A549 (cell line): ENCODE results near the gene MCU. TPM values are rescaled to one million over a fixed set of nuclear protein-coding genes. Genes with fewer than 3 reads are reported as not detected.

Experiments
- ATAC-seq, 2 experiments: fragments of 200-7000 bp in 1 of 2; fragments of >200 bp in 1 of 2; cut with Nextera tagmentation in 1 of 2; cut with Tn5 transposase in 1 of 2; 3 replicates each; pipeline versions ENCODE4 v1.8.0 to v1.9.1; 2018 to 2020; ENCODE audit warnings: mild to moderate bottlenecking in 1 of 2, moderate library complexity in 1 of 2
- CTCF ChIA-PET: fragments of 300-600 bp; sonication (Branson Sonifier 250); formaldehyde crosslinking; extraction: SDS; loops from one replicate; lab custom pipeline; 2021; ENCODE audit warnings: antibody characterized with exemption, inconsistent platforms; lab: Yijun Ruan, JAX
- POLR2A ChIA-PET: fragments of 350-600 bp; formaldehyde crosslinking; extraction: SDS; loops from one replicate; lab custom pipeline; 2021; ENCODE audit warnings: antibody characterized with exemption, inconsistent platforms; lab: Yijun Ruan, JAX
- DNase-seq, 2 experiments: peaks; one replicate each; pipeline versions ENCODE4 v3.0.0 to v3.0.0-alpha.2; 2011 to 2016; ENCODE audit warnings: low read depth in 1 of 2, low spot score in 1 of 2
- FAIRE-seq: peaks from 2 replicates; lab custom pipeline; 2011; peaks lifted over from hg19 to GRCh38; lab: Jason Lieb, UNC
- H3K27ac ChIP-seq, 2 experiments: fragments of >200 bp; sonication (Bioruptor Twin); formaldehyde crosslinking; 3 replicates each; pipeline ENCODE4 v1.5.1; 2016 to 2017
- H3K4me1 ChIP-seq: fragments of >200 bp; sonication (Bioruptor Twin); formaldehyde crosslinking; 3 replicates; pipeline ENCODE4 v1.6.1; 2016
- H3K4me2 ChIP-seq: fragments of >200 bp; sonication (Bioruptor Twin); formaldehyde crosslinking; 3 replicates; pipeline ENCODE4 v1.6.1; 2016
- H3K4me3 ChIP-seq: fragments of >200 bp; sonication (Bioruptor Twin); formaldehyde crosslinking; 3 replicates; pipeline ENCODE4 v1.5.1; 2016
- H3K9me3 ChIP-seq: fragments of >200 bp; sonication (Bioruptor Twin); formaldehyde crosslinking; 3 replicates; pipeline ENCODE4 v1.6.1; 2016
- ATOH8 ChIP-seq: fragments of 250-450 bp; sonication (Bioruptor Pico); IDR thresholded peaks from 2 replicates; pipeline ENCODE4 v1.5.0; 2020; ENCODE audit warnings: low read depth, mild to moderate bottlenecking, moderate library complexity
- BCL3 ChIP-seq: fragments of >200 bp; sonication (Bioruptor Twin); formaldehyde crosslinking; IDR thresholded peaks from 3 replicates; pipeline ENCODE4 v1.6.1; 2016
- CBX2 ChIP-seq: fragments of 200-600 bp; sonication (generic); IDR thresholded peaks from 2 replicates; pipeline ENCODE4 v1.6.1; 2016; ENCODE audit warnings: low read depth, mild to moderate bottlenecking, borderline replicate concordance
- CHD2 ChIP-seq: fragments of 150-350 bp; IDR thresholded peaks from 2 replicates; pipeline ENCODE4 v1.6.1; 2014; ENCODE audit warnings: low read length; ENCODE audit not compliant: partially characterized antibody
- E2F6 ChIP-seq: IDR thresholded peaks from 2 replicates; pipeline ENCODE4 v1.6.1; 2012; ENCODE audit warnings: low read depth, borderline replicate concordance
- ESRRA ChIP-seq: fragments of 150-350 bp; IDR thresholded peaks from 2 replicates; pipeline ENCODE4 v1.6.1; 2014; ENCODE audit warnings: mild to moderate bottlenecking, low read length, borderline replicate concordance
- FOSB ChIP-seq: fragments of 250-450 bp; sonication (Bioruptor Pico); IDR thresholded peaks from 2 replicates; pipeline ENCODE4 v1.5.0; 2020; ENCODE audit warnings: mild to moderate bottlenecking, moderate library complexity
- FOSL2 ChIP-seq, 2 experiments: fragments of 450-650 bp in 1 of 2; fragments of >200 bp in 1 of 2; sonication (Bioruptor Twin) in 1 of 2; formaldehyde crosslinking; IDR thresholded peaks; 2 replicates each; pipeline versions ENCODE4 v1.5.0 to v1.6.1; 2016 to 2020; ENCODE audit warnings: mild to moderate bottlenecking in 1 of 2, moderate library complexity in 1 of 2
- GATA3 ChIP-seq: IDR thresholded peaks from 2 replicates; pipeline ENCODE4 v1.6.1; 2012; ENCODE audit warnings: borderline replicate concordance
- HEYL ChIP-seq: fragments of 250-450 bp; sonication (Bioruptor Pico); IDR thresholded peaks from 2 replicates; pipeline ENCODE4 v1.8.0; 2021; ENCODE audit warnings: mild to moderate bottlenecking, moderate library complexity
- HMGXB4 ChIP-seq: fragments of 250-450 bp; sonication (Bioruptor Pico); IDR thresholded peaks from 2 replicates; pipeline ENCODE4 v1.5.0; 2021; ENCODE audit warnings: mild to moderate bottlenecking, moderate library complexity, borderline replicate concordance
- JUN ChIP-seq, 2 experiments: fragments of >200 bp; sonication (Bioruptor Twin); formaldehyde crosslinking; IDR thresholded peaks; 2 replicates in 1 of 2; 3 replicates in 1 of 2; pipeline ENCODE4 v1.6.1; 2016 to 2017
- KDM5A ChIP-seq: fragments of 200-600 bp; sonication (generic); IDR thresholded peaks from 2 replicates; pipeline ENCODE4 v1.6.1; 2016; ENCODE audit warnings: antibody characterized with exemption, mild to moderate bottlenecking
- MAFK ChIP-seq: fragments of 450-650 bp; IDR thresholded peaks from 2 replicates; pipeline ENCODE4 v1.6.1; 2014; ENCODE audit not compliant: partially characterized antibody
- MAZ ChIP-seq: fragments of 150-350 bp; IDR thresholded peaks from 2 replicates; pipeline ENCODE4 v1.6.1; 2014; ENCODE audit warnings: antibody characterized with exemption, low read depth, low read length, borderline replicate concordance
- NFE2L2 ChIP-seq: fragments of 150-350 bp; conservative IDR thresholded peaks from 2 replicates; pipeline ENCODE4 v1.6.1; 2014; ENCODE audit warnings: low read length
- NPAS2 ChIP-seq: fragments of 250-450 bp; sonication (Bioruptor Pico); IDR thresholded peaks from 2 replicates; pipeline ENCODE4 v1.8.0; 2022; ENCODE audit warnings: mild to moderate bottlenecking, moderate library complexity, borderline replicate concordance
- NR3C1 ChIP-seq: fragments of >200 bp; sonication (Bioruptor Twin); formaldehyde crosslinking; IDR thresholded peaks from 3 replicates; pipeline ENCODE4 v1.6.1; 2017
- PHF8 ChIP-seq: fragments of 200-600 bp; sonication (generic); IDR thresholded peaks from 2 replicates; pipeline ENCODE4 v1.6.1; 2016; ENCODE audit warnings: low read depth, mild to moderate bottlenecking, antibody characterized with exemption, moderate library complexity, borderline replicate concordance
- RAD21 ChIP-seq, 2 experiments: fragments of >200 bp in 1 of 2; sonication (Bioruptor Twin) in 1 of 2; formaldehyde crosslinking in 1 of 2; IDR thresholded peaks in 1 of 2; conservative IDR thresholded peaks in 1 of 2; 2 replicates in 1 of 2; 3 replicates in 1 of 2; pipeline ENCODE4 v1.6.1; 2012 to 2018; ENCODE audit warnings: inconsistent platforms in 1 of 2
- RCOR1 ChIP-seq: fragments of 150-350 bp; IDR thresholded peaks from 2 replicates; pipeline ENCODE4 v1.6.1; 2014; ENCODE audit warnings: antibody characterized with exemption, low read length, low read depth
- RFX5 ChIP-seq: fragments of 450-650 bp; IDR thresholded peaks from 2 replicates; pipeline ENCODE4 v1.7.1; 2014; ENCODE audit warnings: antibody characterized with exemption, mild to moderate bottlenecking, moderate library complexity
- SMC3 ChIP-seq: fragments of >200 bp; sonication (Bioruptor Twin); formaldehyde crosslinking; IDR thresholded peaks from 3 replicates; pipeline ENCODE4 v1.6.1; 2018; ENCODE audit warnings: inconsistent platforms
- SREBF2 ChIP-seq: fragments of 450-650 bp; IDR thresholded peaks from 2 replicates; pipeline ENCODE4 v1.6.1; 2014; ENCODE audit warnings: mild to moderate bottlenecking, moderate library complexity
- TFCP2L1 ChIP-seq: fragments of 250-450 bp; sonication (Bioruptor Pico); IDR thresholded peaks from 2 replicates; pipeline ENCODE4 v1.5.0; 2021; ENCODE audit warnings: mild to moderate bottlenecking
- TP53 ChIP-seq: fragments of 250-450 bp; sonication (Bioruptor Pico); IDR thresholded peaks from 2 replicates; pipeline ENCODE4 v1.5.0; 2021; ENCODE audit warnings: mild to moderate bottlenecking, moderate library complexity
- ZSCAN20 ChIP-seq: fragments of 250-450 bp; sonication (Bioruptor Pico); IDR thresholded peaks from 2 replicates; pipeline ENCODE4 v1.8.0; 2022; ENCODE audit warnings: mild to moderate bottlenecking, moderate library complexity
- WGBS: methylation state at CpG from one replicate; pipeline ENCODE4 v1.1.6; 2017; ENCODE audit errors: missing lambda C conversion rate; 5-methylcytosine and 5-hydroxymethylcytosine counted together
- polyA plus RNA-seq, 4 experiments: library from polyadenylated mRNA; depleted of rRNA in 3 of 4; stranded (reverse); fragments of >200 nt; fragmentation: RNase III in 1 of 4; extraction: RNeasy Plus Mini Kit Qiagen cat#74134 plus additional on column Dnase treatment in 1 of 4; gene quantifications; 2 replicates in 3 of 4; 3 replicates in 1 of 4; pipeline ENCODE4 v1.2.3, GENCODE V29; 2011 to 2017
- TF ChIP-seq, protein P1 (sequence below): fragments of 200-600 bp; sonication (generic); IDR thresholded peaks from 2 replicates; pipeline ENCODE4 v1.6.1; 2016; ENCODE audit warnings: antibody characterized with exemption, mild to moderate bottlenecking, moderate library complexity

MCU gene
- polyA plus RNA-seq, 2 of the 4 experiments (the other 2 are of a cell fraction), result 44.0 to 221 TPM

GRCh38 chr10:72847681-72848080, 155.7 kb downstream of the MCU start:
- Histone ChIP-seq H3K4me1 (peaks cover 22% of the 10 kb centered on the region), H3K27ac (no peak overlapping the region), H3K4me2 (no peak overlapping the region), H3K4me3 (no peak overlapping the region), H3K9me3 (peaks cover 16% of the 10 kb centered on the region)
- 79% methylated on average over 2 of the region's 2 CpGs for WGBS
- TF ChIP-seq FOSB (no peak), HMGXB4 (CRISPR knock-in tag) (no peak), TP53 (CRISPR knock-in tag) (no peak), JUN (IDR thresholded peaks at IDR 0.05) (no peak), CHD2 (no peak), SMC3 (no peak), NR3C1 (no peak), RFX5 (no peak), GATA3 (no peak), TFCP2L1 (CRISPR knock-in tag) (no peak), ATOH8 (CRISPR knock-in tag) (no peak), E2F6 (no peak), FOSL2 (IDR thresholded peaks at IDR 0.05) (no peak), FOSL2 (CRISPR knock-in tag; IDR thresholded peaks at IDR 0.05) (no peak)
- no peak for ATAC-seq
- no peak for DNase-seq
- CTCF ChIA-PET, result no interaction called here
- POLR2A ChIA-PET, result no interaction called here
- no peak for FAIRE-seq

GRCh38 chr10:72850861-72851260, 158.9 kb downstream of the MCU start:
- H3K27ac ChIP-seq, result no peak overlapping the region
- peaks cover 15% of the 10 kb centered on the region for H3K4me1 ChIP-seq
- no peak overlapping the region for H3K4me2 ChIP-seq
- DNase-seq, result no peak
- peaks cover 20% of the 10 kb centered on the region for H3K9me3 ChIP-seq
- WGBS, result 92% methylated on average over 2 of the region's 2 CpGs
- ChIA-PET CTCF (interaction anchor here (0.8 to 1.4 kb wide), 5 partner anchors 12 to 157 kb away, joined by 3 to 5 read pairs (median 3); no protein-coding TSS in a partner anchor), POLR2A (no interaction called here)
- H3K4me3 ChIP-seq, result no peak overlapping the region
- FAIRE-seq, result no peak
- no peak for TF ChIP-seq HEYL (CRISPR knock-in tag)
- no peak for TF ChIP-seq SREBF2
- TF ChIP-seq JUN (IDR thresholded peaks at IDR 0.05), result no peak
- TF ChIP-seq BCL3, result no peak
- TF ChIP-seq NFE2L2, result no peak
- no peak for TF ChIP-seq TFCP2L1 (CRISPR knock-in tag)
- no peak for TF ChIP-seq MAZ
- TF ChIP-seq NPAS2 (CRISPR knock-in tag), result no peak
- no peak for TF ChIP-seq FOSB
- no peak for ATAC-seq

- 100% methylated on average over 1 of the region's 1 CpG for WGBS
- ATAC-seq, result no peak
- ChIA-PET POLR2A (no interaction called here), CTCF (interaction anchor here (0.6 to 1.9 kb wide), 3 partner anchors 13 to 1575 kb away, joined by 3 to 6 read pairs (median 3); no protein-coding TSS in a partner anchor)
- no peak for DNase-seq
- H3K27ac ChIP-seq, result no peak overlapping the region
- H3K4me3 ChIP-seq, result no peak overlapping the region
- H3K4me2 ChIP-seq, result no peak overlapping the region
- FAIRE-seq, result no peak
- peaks cover 9% of the 10 kb centered on the region; the same call in 2 of the 3 replicates for H3K4me1 ChIP-seq
- H3K9me3 ChIP-seq, result peaks cover 20% of the 10 kb centered on the region
- TF ChIP-seq KDM5A, result no peak
- TF ChIP-seq ESRRA, result no peak
- no peak for TF ChIP-seq SMC3
- TF ChIP-seq, protein P1, sequence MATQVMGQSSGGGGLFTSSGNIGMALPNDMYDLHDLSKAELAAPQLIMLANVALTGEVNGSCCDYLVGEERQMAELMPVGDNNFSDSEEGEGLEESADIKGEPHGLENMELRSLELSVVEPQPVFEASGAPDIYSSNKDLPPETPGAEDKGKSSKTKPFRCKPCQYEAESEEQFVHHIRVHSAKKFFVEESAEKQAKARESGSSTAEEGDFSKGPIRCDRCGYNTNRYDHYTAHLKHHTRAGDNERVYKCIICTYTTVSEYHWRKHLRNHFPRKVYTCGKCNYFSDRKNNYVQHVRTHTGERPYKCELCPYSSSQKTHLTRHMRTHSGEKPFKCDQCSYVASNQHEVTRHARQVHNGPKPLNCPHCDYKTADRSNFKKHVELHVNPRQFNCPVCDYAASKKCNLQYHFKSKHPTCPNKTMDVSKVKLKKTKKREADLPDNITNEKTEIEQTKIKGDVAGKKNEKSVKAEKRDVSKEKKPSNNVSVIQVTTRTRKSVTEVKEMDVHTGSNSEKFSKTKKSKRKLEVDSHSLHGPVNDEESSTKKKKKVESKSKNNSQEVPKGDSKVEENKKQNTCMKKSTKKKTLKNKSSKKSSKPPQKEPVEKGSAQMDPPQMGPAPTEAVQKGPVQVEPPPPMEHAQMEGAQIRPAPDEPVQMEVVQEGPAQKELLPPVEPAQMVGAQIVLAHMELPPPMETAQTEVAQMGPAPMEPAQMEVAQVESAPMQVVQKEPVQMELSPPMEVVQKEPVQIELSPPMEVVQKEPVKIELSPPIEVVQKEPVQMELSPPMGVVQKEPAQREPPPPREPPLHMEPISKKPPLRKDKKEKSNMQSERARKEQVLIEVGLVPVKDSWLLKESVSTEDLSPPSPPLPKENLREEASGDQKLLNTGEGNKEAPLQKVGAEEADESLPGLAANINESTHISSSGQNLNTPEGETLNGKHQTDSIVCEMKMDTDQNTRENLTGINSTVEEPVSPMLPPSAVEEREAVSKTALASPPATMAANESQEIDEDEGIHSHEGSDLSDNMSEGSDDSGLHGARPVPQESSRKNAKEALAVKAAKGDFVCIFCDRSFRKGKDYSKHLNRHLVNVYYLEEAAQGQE, result no peak
- TF ChIP-seq RAD21 (conservative IDR thresholded peaks at IDR 0.05 in 1 of 2, IDR thresholded peaks at IDR 0.05 in 1 of 2), result no peak
- no peak for TF ChIP-seq CBX2
- no peak for TF ChIP-seq RCOR1
- TF ChIP-seq ZSCAN20, result no peak
- no peak for TF ChIP-seq MAFK
- no peak for TF ChIP-seq PHF8
Measured at GRCh38 chr10:72851509-72851908, 159.6 kb downstream of the MCU start.
